SU-DHL-6 (cell line): ENCODE results near the gene GPC3.

Experiments
- H2AFZ ChIP-seq: fragments of 200-600 bp; sonication (generic); 2 replicates; pipeline ENCODE4 v1.6.1; 2014; ENCODE audit warnings: low read depth, mild to moderate bottlenecking, moderate library complexity, mixed read lengths, antibody characterized with exemption, low read length; ENCODE audit not compliant: severe bottlenecking
- H3F3A ChIP-seq: fragments of 200-600 bp; shearing (Covaris generic); 2 replicates; pipeline ENCODE4 v1.6.0; 2016; ENCODE audit warnings: antibody characterized with exemption, mild to moderate bottlenecking; ENCODE audit not compliant: insufficient read depth
- H3K27ac ChIP-seq: fragments of 200-600 bp; sonication (generic); 2 replicates; pipeline ENCODE4 v1.5.1; 2016; ENCODE audit warnings: low read depth, mild to moderate bottlenecking, low read length, moderate library complexity, mixed read lengths
- H3K27me3 ChIP-seq: fragments of 200-600 bp; sonication (generic), shearing (Covaris generic); 2 replicates; pipeline ENCODE4 v1.6.0; 2014; ENCODE audit warnings: mild to moderate bottlenecking, low read length
- H3K36me3 ChIP-seq: fragments of 200-600 bp; sonication (generic); 2 replicates; pipeline ENCODE4 v1.6.1; 2014; ENCODE audit warnings: mild to moderate bottlenecking, low read length, mixed read lengths
- H3K4me2 ChIP-seq: fragments of 300-600, 200-600 bp; shearing (Covaris generic), sonication (generic); 2 replicates; pipeline ENCODE4 v1.6.0; 2014; ENCODE audit warnings: low read length, low read depth, mild to moderate bottlenecking; ENCODE audit not compliant: poor library complexity, severe bottlenecking
- H3K4me3 ChIP-seq: fragments of 200-600 bp; sonication (generic); 2 replicates; pipeline ENCODE4 v1.5.1; 2014; ENCODE audit warnings: antibody characterized with exemption, low read length, mild to moderate bottlenecking, mixed read lengths; ENCODE audit not compliant: insufficient read depth, poor library complexity, severe bottlenecking
- H3K79me2 ChIP-seq: fragments of 200-600 bp; sonication (generic); 2 replicates; pipeline ENCODE4 v1.6.1; 2014; ENCODE audit warnings: mild to moderate bottlenecking, low read length, moderate library complexity; ENCODE audit not compliant: insufficient read depth
- H3K9ac ChIP-seq: fragments of 200-600 bp; sonication (generic); 2 replicates; pipeline ENCODE4 v1.7.0; 2014; ENCODE audit warnings: mild to moderate bottlenecking, low read length
- H3K9me2 ChIP-seq: fragments of 200-600 bp; sonication (generic); replicated peaks from 2 replicates; pipeline ENCODE4 v1.6.1; 2014; ENCODE audit warnings: low read length; ENCODE audit not compliant: insufficient read depth
- H3K9me3 ChIP-seq: fragments of 200-600 bp; sonication (generic); 2 replicates; pipeline ENCODE4 v1.6.1; 2014; ENCODE audit warnings: low read length, mixed read lengths; ENCODE audit not compliant: insufficient read depth
- H4K20me1 ChIP-seq: fragments of 200-600 bp; sonication (generic); 2 replicates; pipeline ENCODE4 v1.6.1; 2014; ENCODE audit warnings: low read depth, mild to moderate bottlenecking, antibody characterized with exemption, low read length, moderate library complexity, mixed read lengths
- EZH2phosphoT487 ChIP-seq: fragments of 200-600 bp; sonication (generic), shearing (Covaris generic); conservative IDR thresholded peaks from 2 replicates; pipeline ENCODE4 v1.6.1; 2018; ENCODE audit warnings: mild to moderate bottlenecking, antibody characterized with exemption, low read length, moderate library complexity, mixed read lengths
- TF ChIP-seq, protein P1 (sequence below): fragments of 200-600 bp; sonication (generic); IDR thresholded peaks from one replicate; pipeline ENCODE4 v1.5.1; 2017; ENCODE audit warnings: antibody characterized with exemption, mild to moderate bottlenecking, low read length, moderate library complexity; ENCODE audit not compliant: insufficient read depth, poor library complexity, severe bottlenecking

Gene GPC3

GRCh38 chrX:133681897-133682296 is 303.5 kb downstream of the GPC3 start:
- Histone ChIP-seq H3K27ac (no peak overlapping the region), H3K4me3 (no peak overlapping the region), H3K9me3 (no peaks in the 10 kb centered on the region), H3F3A (no peaks in the 10 kb centered on the region), H3K79me2 (no peaks in the 10 kb centered on the region), H2AFZ (no peak overlapping the region), H3K4me2 (no peak overlapping the region), H3K9ac (no peak overlapping the region), H3K36me3 (no peaks in the 10 kb centered on the region), H3K27me3 (no peaks in the 10 kb centered on the region), H3K9me2 (no peaks in the 10 kb centered on the region), H4K20me1 (no peaks in the 10 kb centered on the region)
- TF ChIP-seq EZH2phosphoT487: no peak
- TF ChIP-seq, protein P1, sequence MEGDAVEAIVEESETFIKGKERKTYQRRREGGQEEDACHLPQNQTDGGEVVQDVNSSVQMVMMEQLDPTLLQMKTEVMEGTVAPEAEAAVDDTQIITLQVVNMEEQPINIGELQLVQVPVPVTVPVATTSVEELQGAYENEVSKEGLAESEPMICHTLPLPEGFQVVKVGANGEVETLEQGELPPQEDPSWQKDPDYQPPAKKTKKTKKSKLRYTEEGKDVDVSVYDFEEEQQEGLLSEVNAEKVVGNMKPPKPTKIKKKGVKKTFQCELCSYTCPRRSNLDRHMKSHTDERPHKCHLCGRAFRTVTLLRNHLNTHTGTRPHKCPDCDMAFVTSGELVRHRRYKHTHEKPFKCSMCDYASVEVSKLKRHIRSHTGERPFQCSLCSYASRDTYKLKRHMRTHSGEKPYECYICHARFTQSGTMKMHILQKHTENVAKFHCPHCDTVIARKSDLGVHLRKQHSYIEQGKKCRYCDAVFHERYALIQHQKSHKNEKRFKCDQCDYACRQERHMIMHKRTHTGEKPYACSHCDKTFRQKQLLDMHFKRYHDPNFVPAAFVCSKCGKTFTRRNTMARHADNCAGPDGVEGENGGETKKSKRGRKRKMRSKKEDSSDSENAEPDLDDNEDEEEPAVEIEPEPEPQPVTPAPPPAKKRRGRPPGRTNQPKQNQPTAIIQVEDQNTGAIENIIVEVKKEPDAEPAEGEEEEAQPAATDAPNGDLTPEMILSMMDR: no peak

GRCh38 chrX:133681421-133681820 is 304.0 kb downstream of the GPC3 start:
- Histone ChIP-seq H3K9ac (no peak overlapping the region), H2AFZ (no peak overlapping the region), H3K27ac (no peak overlapping the region), H3K27me3 (no peaks in the 10 kb centered on the region), H3K4me3 (no peak overlapping the region), H3K4me2 (no peak overlapping the region), H4K20me1 (no peaks in the 10 kb centered on the region), H3K9me2 (no peaks in the 10 kb centered on the region), H3K9me3 (no peaks in the 10 kb centered on the region), H3F3A (no peaks in the 10 kb centered on the region), H3K36me3 (no peaks in the 10 kb centered on the region), H3K79me2 (no peaks in the 10 kb centered on the region)
- no peak for TF ChIP-seq EZH2phosphoT487
- TF ChIP-seq, protein P1: no peak

DNA sequence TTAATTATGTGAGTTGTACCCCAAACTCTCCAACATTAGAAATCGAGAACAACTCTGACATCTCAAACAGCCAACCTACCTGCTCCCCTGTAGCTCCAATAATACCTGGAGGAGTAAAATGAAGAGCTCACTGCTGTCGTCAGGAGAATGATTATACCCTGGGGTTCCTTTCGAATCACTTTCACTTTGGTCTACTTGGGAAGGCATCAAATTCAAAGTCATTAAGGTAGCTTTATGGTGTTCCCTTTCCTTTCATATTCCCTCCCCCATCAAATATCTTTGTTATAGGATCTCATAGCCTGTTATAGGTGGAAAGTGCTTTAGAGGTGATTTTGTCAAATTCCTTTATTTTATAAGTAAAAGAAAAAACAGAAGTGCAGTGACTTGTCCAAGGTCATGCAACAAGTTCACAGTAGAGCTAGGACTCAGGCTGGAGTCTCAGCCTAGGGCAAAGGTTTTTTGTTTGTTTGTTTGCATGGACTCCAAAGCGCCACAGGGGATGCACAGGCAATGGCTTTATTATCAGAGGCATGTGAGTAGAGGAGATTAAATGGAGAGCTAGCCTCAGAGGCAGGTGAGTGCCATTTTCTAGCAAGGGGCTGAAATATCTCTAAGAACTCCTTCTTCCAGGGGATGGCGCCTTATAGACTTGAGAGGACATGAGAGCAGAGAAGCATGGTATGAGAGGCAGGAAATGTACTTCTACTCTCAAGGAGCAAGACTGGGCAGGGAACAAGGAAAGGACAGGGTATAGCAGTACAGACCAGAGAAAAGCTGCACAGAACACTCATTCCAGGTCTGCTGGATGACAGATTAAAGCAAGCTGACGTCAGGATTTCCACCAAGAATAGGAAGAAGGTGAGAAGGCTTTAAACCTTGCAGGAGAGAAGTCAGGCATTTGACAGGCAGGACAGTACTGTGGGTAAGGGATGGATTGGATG is 308.0 kb downstream of the GPC3 start:
- Histone ChIP-seq H2AFZ (no peak overlapping the region), H3K4me2 (no peak overlapping the region), H4K20me1 (no peaks in the 10 kb centered on the region), H3K9ac (no peak overlapping the region), H3K79me2 (no peaks in the 10 kb centered on the region), H3K27ac (no peak overlapping the region), H3K9me2 (no peaks in the 10 kb centered on the region), H3K27me3 (no peaks in the 10 kb centered on the region), H3K9me3 (no peaks in the 10 kb centered on the region), H3F3A (no peaks in the 10 kb centered on the region), H3K4me3 (no peak overlapping the region), H3K36me3 (no peaks in the 10 kb centered on the region)
- no peak for TF ChIP-seq EZH2phosphoT487
- TF ChIP-seq, protein P1: no peak
